Fibroblast of villous mesenchyme (primary cell): ENCODE measurements around the gene TBCE. TPM values are rescaled to one million over a fixed set of nuclear protein-coding genes. Genes with fewer than 3 reads are reported as not detected.
"Not testable (repeated sequence)": the region's sequence is repeated elsewhere in the genome, so short reads cannot be mapped to it uniquely, and the experiment has no call there.

ENCODE experiments used
- DNase-seq: peaks from one replicate; pipeline ENCODE4 v3.0.0-alpha.2; 2010; ENCODE audit warnings: low read depth
- H3K4me3 ChIP-seq: 2 replicates; pipeline ENCODE4 v1.5.1; 2011; ENCODE audit warnings: low read depth, mild to moderate bottlenecking, low read length
- CTCF ChIP-seq: IDR thresholded peaks from 2 replicates; pipeline ENCODE4 v1.5.1; 2012; ENCODE audit warnings: low read depth, mild to moderate bottlenecking, low read length; ENCODE audit not compliant: insufficient read depth
- total RNA-seq: library from RNA; depleted of rRNA; stranded (reverse); fragments of >200 nt; gene quantifications from 2 replicates; pipeline ENCODE4 v1.2.3, GENCODE V29; 2012

Gene TBCE
- total RNA-seq, 1 donor = 28.5 TPM

DNA sequence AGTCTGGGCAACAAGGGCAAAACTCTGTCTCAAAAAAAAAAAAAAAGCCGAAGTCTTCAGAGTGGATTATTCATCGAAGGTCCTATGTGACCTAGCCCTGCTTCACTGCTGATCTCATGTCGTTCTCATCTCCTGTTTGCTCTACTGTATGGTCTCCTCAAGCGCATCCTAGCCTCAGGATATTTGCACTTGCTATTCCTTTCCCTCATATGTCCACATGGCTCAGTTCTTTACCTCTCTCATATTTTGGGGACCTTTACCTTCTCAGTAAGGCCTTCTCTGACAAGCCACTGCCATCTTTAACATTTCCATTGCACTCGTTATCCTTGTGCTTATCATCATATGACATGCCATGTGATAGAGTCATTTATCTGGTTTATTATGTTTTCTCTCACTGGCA lies 2.6 kb downstream of the TBCE start:
- H3K4me3 ChIP-seq = no peak overlapping the region
- no peak for DNase-seq
- no peak for TF ChIP-seq CTCF

GRCh38 chr1:235375919-235376605 lies 8.8 kb downstream of the TBCE start:
- DNase-seq = no peak
- TF ChIP-seq CTCF = no peak
- H3K4me3 ChIP-seq = no peak overlapping the region

- not testable (repeated sequence) for H3K4me3 ChIP-seq, DNase-seq
These were observed 11.0 kb downstream of the TBCE start for GRCh38 chr1:235378134-235378735.

- not testable (repeated sequence) for DNase-seq, H3K4me3 ChIP-seq
These were observed 14.9 kb downstream of the TBCE start for GRCh38 chr1:235381955-235382739.

DNA sequence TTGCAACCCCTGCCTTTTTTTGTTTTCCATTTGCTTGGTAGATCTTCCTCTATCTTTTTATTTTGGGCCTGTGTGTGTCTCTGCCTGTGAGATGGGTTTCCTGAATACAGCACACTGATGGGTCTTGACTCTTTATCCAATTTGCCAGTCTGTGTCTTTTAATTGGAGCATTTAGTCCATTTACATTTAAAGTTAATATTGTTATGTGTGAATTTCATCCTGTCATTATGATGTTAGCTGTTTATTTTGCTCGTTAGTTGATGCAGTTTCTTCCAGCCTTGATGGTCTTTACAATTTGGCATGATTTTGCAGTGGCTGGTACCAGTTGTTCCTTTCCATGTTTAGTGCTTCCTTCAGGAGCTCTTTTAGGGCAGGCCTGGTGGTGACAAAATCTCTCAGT lies 18.4 kb downstream of the TBCE start:
- DNase-seq, H3K4me3 ChIP-seq: not testable (repeated sequence)

DNA sequence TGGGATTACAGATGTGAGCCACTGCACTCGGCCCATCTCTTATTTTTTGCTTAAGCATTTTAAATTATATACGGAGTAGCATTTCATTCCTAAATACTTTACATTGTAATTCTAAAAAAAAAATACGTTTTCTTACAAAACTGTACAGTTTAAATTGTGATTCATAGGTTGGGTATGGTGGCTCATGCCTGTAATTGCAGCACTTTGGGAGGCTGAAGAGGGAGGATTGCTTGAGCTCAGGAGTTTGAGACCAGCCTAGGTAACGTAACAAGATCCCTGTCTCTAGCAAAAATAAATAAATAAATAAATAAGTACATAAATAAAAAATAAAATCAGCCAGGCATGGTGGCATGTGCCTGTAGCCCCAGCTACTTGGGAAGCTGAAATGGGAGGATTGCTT lies 24.6 kb downstream of the TBCE start:
- TF ChIP-seq CTCF = no peak
- no peak for DNase-seq

DNA sequence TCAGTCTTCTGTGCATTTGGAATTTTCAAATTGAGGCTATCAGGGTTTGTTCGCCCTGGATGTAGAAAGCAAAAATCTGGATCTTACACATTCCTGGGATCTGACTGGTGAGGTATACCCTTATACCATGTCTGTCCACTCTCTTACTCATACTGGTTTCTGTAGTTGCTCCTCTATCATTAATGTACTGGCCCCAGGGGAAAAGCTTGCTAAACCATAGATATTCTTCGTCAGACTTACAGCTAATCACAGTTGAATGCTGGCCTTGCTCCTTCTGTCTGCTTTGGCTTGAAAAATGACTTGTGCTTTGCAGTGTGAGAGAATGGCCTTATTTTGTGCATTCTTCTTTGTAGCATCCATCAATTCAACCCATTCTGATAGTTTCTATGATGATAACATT lies 30.5 kb downstream of the TBCE start:
- no peak overlapping the region for H3K4me3 ChIP-seq

More for the DNA sequence above, 24.6 kb downstream of the TBCE start:
- no peak overlapping the region for H3K4me3 ChIP-seq

DNA sequence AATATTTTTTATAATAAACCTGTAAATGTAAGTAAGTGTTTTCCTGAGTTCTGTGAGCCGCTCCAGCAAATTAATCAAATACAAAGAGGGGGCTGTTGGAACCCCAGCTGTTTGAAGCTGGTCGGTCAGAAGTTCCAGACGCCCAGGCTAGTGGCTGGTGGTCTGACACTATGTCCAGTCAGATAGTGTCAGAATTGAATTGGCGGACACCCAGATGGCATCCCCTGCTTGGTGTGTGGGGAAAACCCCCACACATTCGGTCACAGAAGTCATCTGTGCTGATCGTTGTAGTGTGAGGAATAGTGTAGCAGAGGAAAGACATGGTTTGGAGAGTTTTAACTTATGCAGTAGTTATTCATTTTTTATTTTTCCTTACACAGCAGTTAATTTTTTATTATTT lies 32.4 kb downstream of the TBCE start:
- H3K4me3 ChIP-seq = no peak overlapping the region
- TF ChIP-seq CTCF = no peak
- no peak for DNase-seq

More for the DNA sequence above, 30.5 kb downstream of the TBCE start:
- peak; percentile 72 for DNase-seq
- TF ChIP-seq CTCF = no peak
